Suprapubic skin (tissue), 4 donors: ENCODE measurements around the gene HOXA9. TPM values are rescaled to one million over a fixed set of nuclear protein-coding genes. Genes with fewer than 3 reads are reported as not detected.
A peak's percentile ranks its signal among the peaks of the same experiment; 100 is the strongest.

Experiments
- DNase-seq, 2 donors: peaks; one replicate each; pipeline ENCODE4 v3.0.0-alpha.2; 2019; ENCODE audit warnings: low spot score in 2 of 2
- H3K27ac ChIP-seq: fragments of 200-600 bp; sonication (generic); one replicate; pipeline ENCODE4 v1.5.1; 2019
- H3K27me3 ChIP-seq: fragments of 200-600 bp; sonication (generic); one replicate; pipeline ENCODE4 v1.5.1; 2019
- H3K36me3 ChIP-seq: fragments of 200-600 bp; sonication (generic); one replicate; pipeline ENCODE4 v1.5.1; 2019
- H3K4me1 ChIP-seq: fragments of 200-600 bp; sonication (generic); one replicate; pipeline ENCODE4 v1.5.1; 2019
- H3K4me3 ChIP-seq: fragments of 200-600 bp; sonication (generic); one replicate; pipeline ENCODE4 v1.5.1; 2019; ENCODE audit warnings: mild to moderate bottlenecking
- H3K9me3 ChIP-seq: fragments of 200-600 bp; sonication (generic); one replicate; pipeline ENCODE4 v1.5.1; 2019
- EP300 ChIP-seq: sonication (generic); formaldehyde crosslinking; IDR thresholded peaks from one replicate; pipeline ENCODE4 v1.6.1; 2017; ENCODE audit warnings: antibody characterized with exemption
- POLR2A ChIP-seq, 2 donors: fragments of 450-650 bp; IDR thresholded peaks; one replicate each; pipeline ENCODE4 v1.6.1; 2017; ENCODE audit warnings: antibody characterized with exemption in 2 of 2, mild to moderate bottlenecking in 2 of 2, moderate library complexity in 2 of 2
- POLR2AphosphoS5 ChIP-seq, 3 donors: sonication (generic); formaldehyde crosslinking; IDR thresholded peaks; one replicate each; pipeline ENCODE4 v1.6.1; 2017; ENCODE audit warnings: antibody characterized with exemption in 3 of 3
- WGBS: methylation state at CpG from one replicate; pipeline ENCODE4 v1.1.5; 2018; 5-methylcytosine and 5-hydroxymethylcytosine counted together
- total RNA-seq, 4 donors: library from RNA; depleted of rRNA; stranded (reverse); fragments of >200 nt; gene quantifications; one replicate each; pipeline ENCODE4 v1.1.0, GENCODE V29; 2016
- TF ChIP-seq, protein P1 (sequence below), 2 donors: fragments of 200-600 bp in 1 of 2; fragments of 450-650 bp in 1 of 2; sonication (generic) in 1 of 2; IDR thresholded peaks; one replicate each; pipeline ENCODE4 v1.5.1; 2016 to 2019; ENCODE audit warnings: antibody characterized with exemption in 2 of 2, mild to moderate bottlenecking in 1 of 2, moderate library complexity in 1 of 2

HOXA9 gene
- total RNA-seq, 4 donors from 2014 or later = 26.7 to 64.8 (median 48.7) TPM

DNA sequence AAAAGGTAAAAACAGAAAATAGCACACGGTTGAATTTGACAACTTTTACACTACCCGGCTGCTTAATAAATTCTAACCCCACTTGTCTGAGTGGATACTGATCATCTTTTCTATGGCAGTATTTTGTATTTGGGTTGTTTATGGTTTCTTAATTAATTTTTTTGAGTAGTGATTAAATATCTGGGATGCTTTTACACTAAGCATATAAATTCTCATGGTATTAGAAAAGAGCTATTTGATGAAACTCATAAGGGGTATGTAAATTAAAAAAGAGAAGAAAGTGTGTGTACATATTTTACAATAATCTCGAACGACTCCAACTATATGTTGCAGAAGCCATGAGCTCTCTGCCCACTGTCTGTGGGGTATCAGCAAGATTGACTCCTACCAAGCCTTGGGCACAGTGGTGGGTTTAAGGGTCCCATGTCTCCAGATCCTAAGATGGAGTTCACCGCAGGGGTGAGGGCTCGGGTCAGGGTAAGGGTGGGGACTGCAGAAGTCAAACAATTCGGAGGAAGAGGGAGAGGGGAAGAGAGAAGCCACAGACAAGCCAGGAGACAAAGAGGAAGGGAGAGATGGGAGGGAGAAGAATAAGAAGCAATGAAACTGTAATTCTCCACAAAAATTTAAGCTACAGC lies 42.1 kb upstream of the HOXA9 start:
- Histone ChIP-seq H3K36me3 (no peaks in the 10 kb centered on the region), H3K27ac (no peak overlapping the region), H3K27me3 (peaks cover 100% of the 10 kb centered on the region), H3K9me3 (no peaks in the 10 kb centered on the region), H3K4me1 (peaks cover 19% of the 10 kb centered on the region), H3K4me3 (no peak overlapping the region)
- 62% methylated on average over 7 of the region's 7 CpGs for WGBS
- TF ChIP-seq POLR2A (IDR thresholded peaks at IDR 0.05) = no peak
- TF ChIP-seq EP300 = no peak
- no peak for DNase-seq

DNA sequence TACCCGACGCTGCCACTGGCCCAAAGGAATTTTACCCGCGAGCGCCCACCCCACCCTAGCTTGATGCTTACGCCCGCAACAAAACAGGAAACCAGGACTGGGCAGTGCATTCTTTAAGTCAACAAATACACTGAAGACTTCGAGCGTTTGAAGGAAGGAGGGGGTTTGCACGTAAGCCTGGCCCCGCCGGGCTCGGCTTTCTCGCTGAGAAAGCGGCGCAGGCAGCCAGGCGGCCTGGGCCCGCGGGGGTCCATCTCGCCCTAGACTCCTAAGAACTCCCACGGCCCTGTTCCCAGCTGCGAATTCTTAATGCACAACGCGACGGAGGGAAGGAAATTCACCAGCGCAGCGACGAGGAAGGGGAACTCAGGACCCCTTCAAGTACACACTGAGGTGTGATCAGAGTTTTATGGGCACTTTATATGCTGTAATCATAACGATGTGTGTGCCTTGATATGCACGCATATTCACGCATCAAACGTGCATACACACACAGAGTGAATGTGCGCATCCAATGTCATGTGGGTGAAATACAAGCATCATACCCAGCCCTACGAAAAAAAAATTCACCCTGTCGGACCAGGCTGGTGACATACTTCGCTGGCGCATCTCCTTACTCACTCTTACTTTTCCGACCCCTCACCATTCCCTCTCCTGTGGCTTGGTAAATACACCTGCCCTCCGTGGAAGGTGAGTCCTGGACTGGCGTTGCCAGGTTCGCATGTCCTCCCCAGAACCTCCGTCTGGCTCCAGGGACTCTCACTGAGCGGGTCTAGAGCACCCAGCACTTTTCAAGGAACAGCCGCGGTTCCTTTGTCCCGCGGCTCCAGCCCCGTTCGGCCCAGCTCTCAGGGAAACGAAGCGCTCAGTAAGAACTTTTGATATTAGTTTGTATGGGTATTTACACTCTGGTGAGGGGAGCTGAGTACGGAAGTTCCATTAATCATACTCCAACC lies 40.3 kb upstream of the HOXA9 start:
- no peak for DNase-seq
- H3K4me1 ChIP-seq = peaks cover 29% of the 10 kb centered on the region
- peak overlapping the region; percentile 34 for H3K4me3 ChIP-seq
- no peaks in the 10 kb centered on the region for H3K36me3 ChIP-seq
- no peak overlapping the region for H3K27ac ChIP-seq
- no peaks in the 10 kb centered on the region for H3K9me3 ChIP-seq
- 17% methylated on average over 47 of the region's 52 CpGs for WGBS
- TF ChIP-seq POLR2A (IDR thresholded peaks at IDR 0.05) (no peak), EP300 (no peak), POLR2AphosphoS5 (IDR thresholded peaks at IDR 0.05) (no peak)
- TF ChIP-seq, protein P1, sequence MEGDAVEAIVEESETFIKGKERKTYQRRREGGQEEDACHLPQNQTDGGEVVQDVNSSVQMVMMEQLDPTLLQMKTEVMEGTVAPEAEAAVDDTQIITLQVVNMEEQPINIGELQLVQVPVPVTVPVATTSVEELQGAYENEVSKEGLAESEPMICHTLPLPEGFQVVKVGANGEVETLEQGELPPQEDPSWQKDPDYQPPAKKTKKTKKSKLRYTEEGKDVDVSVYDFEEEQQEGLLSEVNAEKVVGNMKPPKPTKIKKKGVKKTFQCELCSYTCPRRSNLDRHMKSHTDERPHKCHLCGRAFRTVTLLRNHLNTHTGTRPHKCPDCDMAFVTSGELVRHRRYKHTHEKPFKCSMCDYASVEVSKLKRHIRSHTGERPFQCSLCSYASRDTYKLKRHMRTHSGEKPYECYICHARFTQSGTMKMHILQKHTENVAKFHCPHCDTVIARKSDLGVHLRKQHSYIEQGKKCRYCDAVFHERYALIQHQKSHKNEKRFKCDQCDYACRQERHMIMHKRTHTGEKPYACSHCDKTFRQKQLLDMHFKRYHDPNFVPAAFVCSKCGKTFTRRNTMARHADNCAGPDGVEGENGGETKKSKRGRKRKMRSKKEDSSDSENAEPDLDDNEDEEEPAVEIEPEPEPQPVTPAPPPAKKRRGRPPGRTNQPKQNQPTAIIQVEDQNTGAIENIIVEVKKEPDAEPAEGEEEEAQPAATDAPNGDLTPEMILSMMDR (IDR thresholded peaks at IDR 0.05) = no peak
- peaks cover 100% of the 10 kb centered on the region for H3K27me3 ChIP-seq

DNA sequence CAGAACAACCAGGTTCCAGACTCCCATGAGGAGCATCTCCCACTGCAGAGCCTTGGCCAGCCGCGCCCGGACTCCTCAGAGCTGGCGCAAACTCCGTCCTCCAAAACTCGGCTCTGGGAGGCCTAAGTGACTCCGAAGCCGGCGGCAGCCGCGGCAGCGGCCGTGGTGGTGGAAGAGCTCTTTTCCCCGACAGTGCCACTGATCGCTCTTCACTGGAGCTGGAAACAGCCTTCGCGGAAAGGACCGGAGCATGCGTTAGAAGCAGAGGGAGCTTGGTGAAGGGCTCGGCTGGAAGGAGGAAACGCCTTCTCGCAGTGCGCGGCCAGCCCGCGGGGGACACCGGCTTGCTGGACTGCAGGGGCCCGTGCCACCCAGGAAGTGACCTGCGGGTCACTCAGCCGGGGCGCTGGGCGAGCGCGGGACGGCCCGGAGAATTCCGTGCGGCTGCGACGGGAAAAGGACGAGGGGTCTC lies 39.5 kb upstream of the HOXA9 start:
- peak in 1 of 2 donors; percentile 81 for DNase-seq
- peaks cover 100% of the 10 kb centered on the region for H3K27me3 ChIP-seq
- H3K4me3 ChIP-seq = peak overlapping the region; percentile 34
- H3K4me1 ChIP-seq = peaks cover 34% of the 10 kb centered on the region
- TF ChIP-seq POLR2AphosphoS5 (IDR thresholded peaks at IDR 0.05) = no peak
- TF ChIP-seq, protein P1 (IDR thresholded peaks at IDR 0.05) = no peak
- TF ChIP-seq POLR2A (IDR thresholded peaks at IDR 0.05) = no peak
- TF ChIP-seq EP300 = no peak
- H3K9me3 ChIP-seq = no peaks in the 10 kb centered on the region
- 6% methylated on average over 37 of the region's 41 CpGs for WGBS
- H3K27ac ChIP-seq = no peak overlapping the region
- H3K36me3 ChIP-seq = no peaks in the 10 kb centered on the region

DNA sequence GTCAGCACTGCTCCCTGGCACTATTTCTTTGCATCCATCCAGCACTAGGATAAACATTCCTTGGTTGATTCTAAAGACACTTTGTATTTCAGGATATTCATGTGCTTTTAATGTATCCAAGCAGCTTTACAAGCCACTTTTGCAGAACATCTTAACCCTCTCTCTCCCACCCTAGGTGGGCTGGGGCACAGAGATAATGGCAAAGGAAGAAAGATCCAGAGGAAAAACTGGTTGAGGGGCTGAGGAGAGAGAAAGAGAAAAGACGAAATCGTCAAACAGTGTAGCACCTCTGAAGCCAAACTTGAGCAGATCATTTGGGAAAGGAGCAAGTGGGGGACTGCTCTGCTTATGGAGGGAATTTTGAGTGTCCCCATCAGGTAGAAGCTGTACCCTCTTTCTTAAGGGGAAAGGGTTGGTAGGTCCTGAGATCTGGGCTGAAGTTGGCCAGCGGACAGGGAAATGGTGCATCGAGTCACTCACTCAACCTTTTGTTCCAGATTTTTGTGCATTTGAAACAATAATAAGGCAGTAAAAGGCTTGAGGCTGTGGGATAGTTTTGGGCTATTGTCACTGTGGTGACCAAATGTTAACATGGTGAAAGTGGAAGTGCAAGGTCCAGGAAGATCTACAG lies 38.7 kb upstream of the HOXA9 start:
- H3K9me3 ChIP-seq = no peaks in the 10 kb centered on the region
- H3K4me3 ChIP-seq = no peak overlapping the region
- no peak overlapping the region for H3K27ac ChIP-seq
- no peaks in the 10 kb centered on the region for H3K36me3 ChIP-seq
- 52% methylated on average over 4 of the region's 4 CpGs for WGBS
- peak in 1 of 2 donors; percentile 31 for DNase-seq
- TF ChIP-seq POLR2A (IDR thresholded peaks at IDR 0.05) (no peak), EP300 (no peak), POLR2AphosphoS5 (IDR thresholded peaks at IDR 0.05) (no peak)
- TF ChIP-seq, protein P1 (IDR thresholded peaks at IDR 0.05) = no peak
- H3K4me1 ChIP-seq = peaks cover 38% of the 10 kb centered on the region
- H3K27me3 ChIP-seq = peaks cover 99% of the 10 kb centered on the region

DNA sequence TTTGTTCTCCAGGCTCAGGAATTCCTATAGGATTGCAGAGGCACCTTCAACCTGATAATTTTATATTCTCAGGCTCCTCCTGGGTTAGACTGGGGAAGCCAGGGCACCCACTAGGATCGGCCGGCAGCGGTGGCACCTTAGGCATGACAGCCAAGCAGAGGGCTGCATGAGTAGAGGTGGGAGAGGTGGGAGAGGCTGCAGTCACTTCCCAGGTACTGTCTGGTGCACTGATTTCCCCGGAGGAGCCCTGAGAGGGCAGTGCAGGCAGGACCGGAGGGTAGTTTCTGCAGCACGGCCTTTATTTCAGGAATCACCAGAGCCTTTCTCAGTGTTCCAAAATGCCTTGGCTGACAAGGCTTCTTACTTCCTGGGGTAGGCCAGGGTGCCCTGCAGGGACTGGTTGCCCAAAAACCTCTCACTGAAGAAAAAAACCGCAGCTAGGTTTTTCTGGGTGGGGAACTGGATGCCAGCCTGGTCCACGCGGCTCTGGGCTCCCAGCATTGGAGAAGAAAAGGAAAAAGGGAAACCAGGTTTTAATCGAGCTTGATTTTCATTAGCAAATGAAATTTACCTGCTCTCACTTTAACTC lies 38.1 kb upstream of the HOXA9 start:
- Histone ChIP-seq H3K9me3 (no peaks in the 10 kb centered on the region), H3K36me3 (no peaks in the 10 kb centered on the region), H3K4me3 (no peak overlapping the region), H3K27me3 (peaks cover 99% of the 10 kb centered on the region), H3K27ac (no peak overlapping the region), H3K4me1 (peaks cover 44% of the 10 kb centered on the region)
- DNase-seq = peak in 1 of 2 donors; percentile 48
- TF ChIP-seq EP300 (no peak), POLR2A (IDR thresholded peaks at IDR 0.05) (no peak), POLR2AphosphoS5 (IDR thresholded peaks at IDR 0.05) (no peak)
- TF ChIP-seq, protein P1 (IDR thresholded peaks at IDR 0.05) = no peak
- 48% methylated on average over 10 of the region's 10 CpGs for WGBS
